Adipocyte (in vitro differentiated cells): Measurements from ENCODE around the gene DFFB.

ENCODE experiments used
- DNase-seq: peaks from one replicate; pipeline ENCODE4 v3.0.0-alpha.2; 2015; ENCODE audit warnings: low read depth
- H3K27me3 ChIP-seq: replicated peaks from 2 replicates; pipeline ENCODE4 v1.7.0; 2013; ENCODE audit warnings: mild to moderate bottlenecking, low read length, moderate library complexity; ENCODE audit not compliant: control insufficient read depth, insufficient read depth
- H3K36me3 ChIP-seq: 2 replicates; pipeline ENCODE4 v1.7.0; 2013; ENCODE audit warnings: low read length, mild to moderate bottlenecking, moderate library complexity; ENCODE audit not compliant: control insufficient read depth, insufficient read depth, severe bottlenecking
- H3K4me1 ChIP-seq: 2 replicates; pipeline ENCODE4 v1.7.0; 2013; ENCODE audit warnings: mild to moderate bottlenecking, low read length, moderate library complexity; ENCODE audit not compliant: control insufficient read depth, insufficient read depth
- H3K4me3 ChIP-seq: 2 replicates; pipeline ENCODE4 v1.7.0; 2013; ENCODE audit warnings: mild to moderate bottlenecking, low read length, moderate library complexity
- H3K9ac ChIP-seq: 2 replicates; pipeline ENCODE4 v1.7.0; 2013; ENCODE audit warnings: mild to moderate bottlenecking, low read length, moderate library complexity
- H3K9me3 ChIP-seq: 2 replicates; pipeline ENCODE4 v1.7.0; 2013; ENCODE audit warnings: mild to moderate bottlenecking, low read length, moderate library complexity; ENCODE audit not compliant: control insufficient read depth

The DFFB gene

DNA sequence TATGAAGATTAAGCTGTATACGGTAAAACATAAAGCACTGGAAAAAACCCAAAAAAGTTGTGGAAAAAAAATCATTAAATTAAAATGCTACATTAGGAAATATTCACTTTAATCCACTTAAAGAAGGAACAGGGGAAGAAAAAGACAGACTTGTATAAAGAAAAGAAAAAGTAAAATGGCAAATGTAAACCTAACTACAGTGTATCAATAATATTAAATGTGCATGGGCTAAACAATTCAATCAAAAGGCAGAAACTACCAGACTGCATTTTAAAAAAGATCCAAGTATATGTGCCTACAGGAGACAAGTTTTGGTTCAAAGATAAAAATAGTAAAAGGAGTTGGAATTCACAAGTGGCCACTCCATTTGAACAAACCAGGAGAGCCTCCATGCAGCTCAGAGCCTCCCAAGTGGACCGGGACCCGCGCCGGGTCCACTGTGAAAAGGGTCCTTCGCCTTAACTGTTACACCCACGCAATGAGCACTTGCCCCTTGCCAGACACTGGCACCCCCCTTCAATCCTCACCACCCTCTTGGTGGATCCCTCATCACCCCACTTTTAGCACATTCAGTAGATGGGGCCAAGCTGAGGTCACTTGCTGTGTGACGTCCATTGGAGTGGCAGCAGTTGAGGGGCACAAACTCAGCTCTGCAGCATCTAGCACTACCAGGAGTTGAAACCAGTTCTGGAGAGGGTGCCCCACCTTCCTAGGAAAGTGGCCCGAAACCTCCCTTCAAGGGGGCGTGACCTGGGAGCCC is 41.9 kb downstream of the DFFB start:
- H3K4me3 ChIP-seq = peak overlapping the region; percentile 97
- H3K4me1 ChIP-seq = peaks cover 12% of the 10 kb centered on the region
- H3K27me3 ChIP-seq = no peaks in the 10 kb centered on the region
- H3K9me3 ChIP-seq = peaks cover 7% of the 10 kb centered on the region
- peak overlapping the region; percentile 97 for H3K9ac ChIP-seq
- H3K36me3 ChIP-seq = no peaks in the 10 kb centered on the region
- peak; percentile 23 for DNase-seq

DNA sequence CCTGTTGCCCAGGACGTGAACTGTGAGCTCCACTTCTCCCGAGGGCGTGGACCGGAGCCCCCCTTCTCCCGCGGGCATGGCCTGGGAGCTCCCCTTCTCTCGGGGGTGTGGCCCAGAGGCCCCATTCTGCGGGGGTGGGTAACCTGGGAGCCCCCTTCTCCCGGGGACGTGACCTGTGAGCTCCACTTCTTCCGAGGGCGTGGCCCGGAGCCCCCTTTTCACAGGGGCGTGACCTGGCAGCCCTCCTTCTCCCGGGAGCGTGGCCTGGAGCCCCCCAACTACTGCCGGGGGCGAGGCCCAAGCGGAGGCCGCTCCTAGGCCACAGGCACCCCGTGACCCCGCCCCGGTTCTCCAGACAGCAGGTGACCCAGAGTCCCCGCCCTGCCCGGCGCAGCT is 42.5 kb downstream of the DFFB start:
- peak overlapping the region; percentile 97 for H3K9ac ChIP-seq
- H3K27me3 ChIP-seq = no peaks in the 10 kb centered on the region
- peaks cover 7% of the 10 kb centered on the region for H3K9me3 ChIP-seq
- no peaks in the 10 kb centered on the region for H3K36me3 ChIP-seq
- peak overlapping the region; percentile 97 for H3K4me3 ChIP-seq
- H3K4me1 ChIP-seq = peaks cover 12% of the 10 kb centered on the region
- DNase-seq = no peak

DNA sequence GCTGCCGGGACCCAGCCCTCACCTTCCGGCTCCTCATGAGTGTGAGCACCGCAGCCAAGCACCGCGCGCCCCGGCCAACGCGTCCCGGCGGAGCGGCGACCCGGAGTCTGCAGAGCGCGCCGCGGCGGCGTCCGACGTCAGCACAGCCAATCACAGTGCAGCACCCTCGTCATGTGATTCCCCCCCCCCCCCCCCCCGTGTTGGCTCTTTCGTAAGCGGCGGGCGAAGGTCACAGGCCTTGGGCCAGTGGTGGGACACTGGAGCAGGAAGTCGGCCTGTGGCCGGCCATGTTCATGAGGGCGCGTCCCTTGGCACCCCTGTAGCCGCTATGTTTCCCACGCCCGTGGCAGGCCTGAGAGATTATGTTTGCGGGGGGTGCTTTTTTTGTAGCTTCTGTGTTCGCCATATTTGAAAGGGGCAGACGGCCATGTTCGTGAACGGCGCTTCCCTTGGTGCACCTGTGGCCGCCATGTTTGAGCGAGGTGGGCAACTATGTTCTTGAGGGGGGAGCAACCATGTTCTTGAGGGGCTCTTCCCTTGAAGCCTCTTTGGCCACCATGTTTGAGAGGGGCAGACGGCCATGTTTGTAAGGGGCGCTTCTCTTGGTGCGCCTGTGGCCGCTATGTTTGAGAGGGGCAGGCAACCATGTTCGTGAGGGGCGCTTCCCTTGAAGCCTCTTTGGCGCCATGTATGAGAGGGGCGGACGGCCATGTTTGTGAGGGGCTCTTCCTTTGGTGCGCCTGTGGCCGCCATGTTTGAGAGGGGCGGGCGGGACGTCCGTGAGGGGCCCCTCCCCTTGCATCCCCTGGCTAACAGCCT is 43.1 kb downstream of the DFFB start, which contains the start of gene C1orf174:
Gene C1orf174, minus strand, starts transcription at position 123 of the 819 bp plus-strand sequence. Its CDS starts 86 bp downstream, at position 37.
- peak; percentile 99 for DNase-seq
- Histone ChIP-seq H3K4me1 (peaks cover 12% of the 10 kb centered on the region), H3K27me3 (no peaks in the 10 kb centered on the region), H3K36me3 (no peaks in the 10 kb centered on the region), H3K9me3 (peaks cover 7% of the 10 kb centered on the region), H3K9ac (peak within 1 kb of the TSS; percentile 97), H3K4me3 (peak within 1 kb of the TSS; percentile 97)

DNA sequence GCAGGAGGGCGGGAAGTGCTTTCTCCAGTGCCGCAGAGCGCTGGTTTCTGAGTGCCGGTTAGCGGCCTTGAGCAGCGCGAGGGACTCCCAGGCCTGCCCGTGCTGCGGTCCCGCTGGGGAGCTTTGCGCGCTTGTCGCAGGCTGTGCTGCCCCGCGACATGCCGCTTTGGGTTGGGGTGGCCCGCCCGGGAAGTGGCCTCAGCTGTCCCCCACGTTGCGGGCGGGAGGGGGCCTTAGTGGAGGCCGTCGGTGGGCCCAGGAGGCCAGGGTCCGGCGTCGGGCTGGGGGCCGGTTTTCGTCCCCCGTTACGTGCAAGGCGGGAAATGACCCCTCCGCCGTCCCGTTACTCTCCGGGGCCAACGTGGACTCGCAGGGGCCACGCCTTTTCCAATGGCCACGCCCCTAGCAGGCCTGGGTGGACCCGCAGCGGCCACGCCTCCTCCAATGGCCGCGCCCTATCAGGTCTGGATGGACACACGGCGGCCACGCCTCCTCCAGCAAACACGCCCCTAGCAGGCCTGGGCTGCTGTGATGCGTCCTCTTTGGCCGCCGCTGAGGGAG is 43.8 kb downstream of the DFFB start:
- peak overlapping the region; percentile 97 for H3K9ac ChIP-seq
- peak overlapping the region; percentile 97 for H3K4me3 ChIP-seq
- no peaks in the 10 kb centered on the region for H3K27me3 ChIP-seq
- H3K4me1 ChIP-seq = peaks cover 8% of the 10 kb centered on the region
- peak; percentile 99 for DNase-seq
- peaks cover 7% of the 10 kb centered on the region for H3K9me3 ChIP-seq
- no peaks in the 10 kb centered on the region for H3K36me3 ChIP-seq

DNA sequence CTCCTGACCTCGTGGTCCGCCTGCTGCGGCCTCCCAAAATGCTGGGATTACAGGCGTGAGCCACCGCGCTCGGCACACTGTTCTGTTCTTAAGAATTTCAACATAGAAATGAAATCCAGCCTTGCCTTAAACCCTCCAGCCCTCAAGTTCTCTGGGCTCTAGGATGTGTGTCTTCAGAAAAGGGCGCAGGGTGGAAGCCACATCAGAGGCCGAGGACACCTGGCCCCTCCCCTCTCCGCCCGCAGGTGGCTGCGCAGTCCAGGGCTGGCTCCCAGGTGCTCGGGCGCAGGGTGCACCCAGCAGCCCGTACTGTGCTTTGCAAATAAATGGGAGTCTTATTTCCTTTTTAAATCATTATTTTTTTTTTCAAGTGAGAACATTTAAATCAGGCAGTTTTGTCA is 44.8 kb downstream of the DFFB start:
- Histone ChIP-seq H3K36me3 (no peaks in the 10 kb centered on the region), H3K4me1 (peaks cover 8% of the 10 kb centered on the region), H3K9me3 (peaks cover 7% of the 10 kb centered on the region), H3K27me3 (no peaks in the 10 kb centered on the region), H3K9ac (no peak overlapping the region), H3K4me3 (no peak overlapping the region)
- no peak for DNase-seq

DNA sequence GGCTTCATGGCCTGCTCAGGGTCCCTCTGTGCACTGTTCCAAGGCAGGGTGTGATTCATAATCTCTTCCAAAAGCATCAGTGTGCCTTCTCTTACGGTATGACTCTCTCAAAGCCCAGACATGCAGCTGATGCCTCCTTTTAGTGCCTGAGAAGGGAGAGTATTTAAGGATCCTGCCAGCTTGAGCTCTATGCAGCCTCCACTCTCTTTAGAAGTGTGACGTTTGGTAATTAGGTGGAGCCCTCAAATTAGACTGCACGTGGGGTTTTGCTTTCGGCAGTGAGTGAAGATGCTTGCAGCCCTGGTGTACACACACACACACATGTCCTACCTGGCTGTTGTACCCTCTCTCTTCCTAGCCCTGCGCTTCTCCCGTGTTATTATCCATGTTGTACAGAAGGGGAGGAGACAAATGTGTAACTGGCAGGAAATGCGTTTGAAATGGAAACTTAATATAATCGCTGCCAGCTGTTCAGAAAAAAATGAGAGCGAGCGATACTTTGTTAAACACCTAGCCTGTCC is 45.4 kb downstream of the DFFB start:
- Histone ChIP-seq H3K4me3 (no peak overlapping the region), H3K9ac (no peak overlapping the region), H3K4me1 (peaks cover 8% of the 10 kb centered on the region), H3K27me3 (peaks cover 4% of the 10 kb centered on the region), H3K9me3 (peaks cover 7% of the 10 kb centered on the region), H3K36me3 (no peaks in the 10 kb centered on the region)
- DNase-seq = no peak

DNA sequence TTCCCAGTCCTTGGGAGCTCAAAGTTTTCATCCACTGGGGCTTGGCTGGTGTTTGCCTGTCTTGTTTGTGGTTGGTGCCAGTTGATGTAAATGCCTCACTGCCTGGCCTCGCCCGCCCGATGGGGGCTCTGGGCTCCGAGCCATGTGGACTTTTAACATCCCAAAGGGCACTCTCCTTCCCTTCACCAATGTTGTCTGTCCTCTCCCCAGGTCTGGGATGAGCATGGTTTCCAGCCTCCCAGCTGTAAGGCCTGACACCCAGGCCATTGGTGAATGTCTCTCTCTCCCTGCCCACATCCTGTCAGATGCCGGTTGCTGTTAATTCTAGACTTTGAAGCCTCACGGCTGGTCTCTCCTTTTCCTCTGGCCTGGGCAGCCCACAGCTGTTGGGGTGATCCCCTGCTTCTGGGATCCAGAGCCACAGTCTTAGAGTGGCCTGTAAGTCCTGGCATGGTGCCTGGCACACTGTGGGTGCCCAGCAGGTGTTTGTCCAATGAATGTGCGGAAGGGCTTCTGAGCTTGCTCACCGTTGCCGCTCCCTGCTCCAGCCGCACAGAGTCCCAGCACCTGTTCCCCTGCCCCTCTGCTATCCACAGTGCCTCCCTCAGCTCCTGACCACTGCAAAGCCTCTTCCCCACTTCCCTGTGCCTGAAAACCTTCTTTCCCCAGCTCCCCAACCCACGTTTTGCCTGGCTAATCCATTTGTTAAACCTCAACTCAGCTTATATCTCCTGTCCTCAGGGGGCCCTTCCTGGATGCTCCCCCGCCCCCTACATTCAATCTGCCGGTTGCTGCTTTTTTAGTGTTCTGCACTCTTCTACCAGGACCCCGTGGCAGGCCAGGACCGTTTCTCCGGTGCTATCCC is 46.1 kb downstream of the DFFB start:
- peaks cover under 1% of the 10 kb centered on the region for H3K9me3 ChIP-seq
- H3K27me3 ChIP-seq = peaks cover 8% of the 10 kb centered on the region
- no peak for DNase-seq
- peaks cover 8% of the 10 kb centered on the region for H3K4me1 ChIP-seq
- no peak overlapping the region for H3K9ac ChIP-seq
- no peaks in the 10 kb centered on the region for H3K36me3 ChIP-seq
- H3K4me3 ChIP-seq = no peak overlapping the region

DNA sequence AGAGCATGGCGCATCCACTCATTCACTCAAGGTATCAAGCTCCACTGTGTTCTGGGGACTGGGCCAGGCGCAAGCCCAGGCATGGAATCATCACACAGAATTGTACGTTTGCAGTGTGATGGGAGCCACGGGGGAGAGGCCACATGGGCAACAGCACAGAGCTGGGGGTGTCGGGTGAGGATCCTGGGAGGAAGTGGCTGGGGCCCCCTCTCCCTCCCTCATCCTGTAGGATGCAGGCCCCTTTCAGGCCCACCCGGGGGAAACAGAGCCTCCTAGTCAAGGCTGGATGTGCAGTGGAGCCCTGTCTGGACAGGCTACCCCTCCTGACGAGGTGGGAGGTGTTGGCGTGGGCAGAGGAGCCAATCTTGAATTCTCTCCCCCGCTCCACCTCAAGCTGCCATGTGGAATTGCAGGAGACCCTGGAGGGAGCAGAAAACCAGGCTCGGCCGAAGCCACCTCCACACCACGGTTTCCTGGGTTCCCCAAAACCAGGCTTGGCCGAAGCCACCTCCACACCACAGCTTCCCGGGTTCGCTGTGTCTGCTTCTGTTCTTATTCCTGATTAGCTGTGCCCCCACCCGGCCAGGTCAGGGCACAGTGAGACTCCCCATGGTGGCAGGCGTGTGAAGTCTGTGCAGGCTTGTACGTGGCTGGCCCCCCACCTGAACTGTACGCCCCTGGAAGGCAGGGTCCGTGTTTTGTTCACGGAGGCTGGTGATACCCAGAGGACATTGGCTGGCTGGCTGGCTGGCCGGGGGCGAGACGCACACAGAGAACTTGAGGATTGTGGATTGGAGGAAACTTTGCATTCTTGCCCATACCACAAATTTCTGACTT is 46.9 kb downstream of the DFFB start:
- Histone ChIP-seq H3K4me3 (no peak overlapping the region), H3K36me3 (no peaks in the 10 kb centered on the region), H3K4me1 (peaks cover 2% of the 10 kb centered on the region), H3K27me3 (peaks cover 17% of the 10 kb centered on the region), H3K9me3 (no peaks in the 10 kb centered on the region), H3K9ac (no peak overlapping the region)
- DNase-seq = no peak

DNA sequence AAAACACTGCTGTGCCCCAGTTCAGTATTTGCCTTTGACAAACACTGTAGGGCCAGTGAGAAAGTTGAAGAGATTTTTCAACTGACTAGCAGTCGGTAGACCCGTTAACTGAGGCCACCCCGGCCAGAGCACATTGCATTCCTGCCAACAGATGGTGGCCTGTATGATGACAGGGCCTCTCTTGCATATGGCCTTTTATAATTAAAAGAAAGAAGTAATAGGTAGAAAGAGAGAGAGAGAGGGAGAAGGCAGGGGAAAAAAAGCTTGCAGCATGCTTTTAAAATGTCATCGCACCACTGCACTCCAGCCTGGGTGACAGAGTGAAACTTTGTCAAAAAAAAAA is 47.5 kb downstream of the DFFB start:
- Histone ChIP-seq H3K4me3 (no peak overlapping the region), H3K27me3 (peaks cover 18% of the 10 kb centered on the region), H3K36me3 (no peaks in the 10 kb centered on the region), H3K9ac (no peak overlapping the region), H3K9me3 (no peaks in the 10 kb centered on the region), H3K4me1 (no peaks in the 10 kb centered on the region)
- DNase-seq = no peak

DNA sequence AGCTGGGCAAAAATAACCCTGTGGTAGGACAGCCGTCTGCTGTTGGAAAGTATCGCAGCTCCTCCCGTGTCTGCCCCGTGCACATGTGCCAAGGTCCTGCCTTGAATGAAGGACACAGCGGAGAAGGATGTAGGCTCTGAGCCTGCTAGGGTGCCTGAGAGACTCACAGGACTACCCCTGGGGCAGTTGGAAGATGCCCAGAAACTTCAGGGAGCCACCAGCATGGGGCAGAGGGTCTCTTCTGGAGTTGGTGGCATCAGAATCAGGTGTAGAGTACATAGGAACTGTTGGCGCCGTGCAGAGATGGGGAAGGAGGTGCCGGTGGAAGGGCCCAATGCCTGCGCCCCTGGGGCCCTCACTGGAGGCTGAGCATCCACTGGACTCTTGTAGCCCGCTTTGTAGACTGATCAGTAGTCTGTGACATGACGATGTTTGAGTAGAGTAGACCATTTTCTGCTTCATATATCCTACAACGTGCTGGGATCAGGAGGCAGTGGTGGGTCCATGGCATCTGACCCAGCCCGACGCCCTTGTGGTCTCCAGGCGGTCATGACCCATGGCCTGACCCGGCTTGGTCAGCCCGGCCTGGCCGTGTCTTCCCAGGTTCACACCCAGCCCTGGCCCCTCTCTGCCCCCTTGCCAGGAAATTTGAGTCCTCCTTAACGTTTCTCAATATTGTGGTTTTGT is 48.1 kb downstream of the DFFB start:
- Histone ChIP-seq H3K27me3 (peaks cover 20% of the 10 kb centered on the region), H3K4me1 (no peaks in the 10 kb centered on the region), H3K9me3 (no peaks in the 10 kb centered on the region), H3K36me3 (no peaks in the 10 kb centered on the region), H3K4me3 (no peak overlapping the region), H3K9ac (no peak overlapping the region)
- no peak for DNase-seq
